Naive thymus-derived CD4-positive, alpha-beta T cell (primary cell): ENCODE data around the gene POLRMT. TPM values are rescaled to one million over a fixed set of nuclear protein-coding genes. Genes with fewer than 3 reads are reported as not detected.

Experiments
- ATAC-seq: fragments of 150-1000 bp; cut with Tn5 transposase; 2 replicates; pipeline ENCODE4 v1.10.0; 2021; ENCODE audit warnings: mild to moderate bottlenecking, moderate library complexity
- CTCF ChIA-PET: fragments of 350-600 bp; sonication (Branson Sonifier 250); formaldehyde crosslinking; loops from one replicate; lab custom pipeline; 2021; ENCODE audit warnings: antibody characterized with exemption; lab: Charles Lee
- POLR2A ChIA-PET: fragments of 350-600 bp; sonication (Branson Sonifier 250); formaldehyde crosslinking; loops from one replicate; lab custom pipeline; 2021; ENCODE audit warnings: antibody characterized with exemption, inconsistent platforms; lab: Charles Lee
- DNase-seq, 9 donors: peaks; one replicate each; pipeline versions ENCODE4 v3.0.0 to v3.0.0-alpha.2; 2020 to 2022; ENCODE audit warnings: mixed read lengths in 1 of 9
- H3K27ac ChIP-seq: one replicate; pipeline ENCODE4 v1.7.0; 2013; ENCODE audit warnings: mild to moderate bottlenecking, low read depth, low read length, moderate library complexity
- H3K27me3 ChIP-seq, 2 donors: one replicate each; pipeline ENCODE4 v1.7.0; 2013; ENCODE audit warnings: low read length in 2 of 2, mild to moderate bottlenecking in 2 of 2, moderate library complexity in 2 of 2; ENCODE audit not compliant: control insufficient read depth in 2 of 2, insufficient read depth in 2 of 2
- H3K36me3 ChIP-seq, 3 experiments: 1 replicate in 2 of 3; 2 replicates in 1 of 3; pipeline ENCODE4 v1.7.0; 2013; ENCODE audit warnings: low read length in 3 of 3, mild to moderate bottlenecking in 3 of 3, moderate library complexity in 1 of 3; ENCODE audit not compliant: insufficient read depth in 3 of 3, control insufficient read depth in 2 of 3
- H3K4me1 ChIP-seq, 2 donors: one replicate each; pipeline ENCODE4 v1.7.0; 2013; ENCODE audit warnings: low read length in 2 of 2, mild to moderate bottlenecking in 2 of 2, moderate library complexity in 1 of 2; ENCODE audit not compliant: control insufficient read depth in 2 of 2, insufficient read depth in 2 of 2
- H3K4me3 ChIP-seq: 2 replicates; pipeline ENCODE4 v1.7.0; 2013; ENCODE audit warnings: mild to moderate bottlenecking, low read length
- H3K9me3 ChIP-seq, 3 experiments: 1 replicate in 2 of 3; 2 replicates in 1 of 3; pipeline ENCODE4 v1.7.0; 2013; ENCODE audit warnings: low read length in 3 of 3; ENCODE audit not compliant: control insufficient read depth in 2 of 3
- H3K27ac Mint-ChIP-seq, 9 donors: one replicate each; pipeline ENCODE4 v1.8.0; 2020 to 2022; ENCODE audit warnings: mixed read lengths in 9 of 9, mild to moderate bottlenecking in 8 of 9, moderate library complexity in 5 of 9, inconsistent platforms in 2 of 9
- H3K27me3 Mint-ChIP-seq, 5 donors: one replicate each; pipeline ENCODE4 v1.8.0; 2021 to 2022; ENCODE audit warnings: mixed read lengths in 5 of 5, mild to moderate bottlenecking in 1 of 5
- H3K36me3 Mint-ChIP-seq, 5 donors: one replicate each; pipeline ENCODE4 v1.8.0; 2020 to 2022; ENCODE audit warnings: mixed read lengths in 5 of 5, mild to moderate bottlenecking in 3 of 5, inconsistent platforms in 1 of 5
- H3K4me1 Mint-ChIP-seq, 7 donors: one replicate each; pipeline ENCODE4 v1.8.0; 2020 to 2022; ENCODE audit warnings: mixed read lengths in 7 of 7, mild to moderate bottlenecking in 3 of 7, inconsistent platforms in 1 of 7
- H3K4me3 Mint-ChIP-seq, 10 donors: one replicate each; pipeline ENCODE4 v1.8.0; 2020 to 2022; ENCODE audit warnings: mild to moderate bottlenecking in 10 of 10, mixed read lengths in 10 of 10, moderate library complexity in 6 of 10, inconsistent platforms in 2 of 10
- H3K9me3 Mint-ChIP-seq, 11 donors: one replicate each; pipeline ENCODE4 v1.8.0; 2020 to 2022; ENCODE audit warnings: mixed read lengths in 11 of 11, mild to moderate bottlenecking in 4 of 11, inconsistent platforms in 1 of 11, moderate library complexity in 1 of 11
- intact Hi-C, 2 donors: fragments of 100-400 bp; cut with micrococcal nuclease; formaldehyde crosslinking; loops; one replicate each; pipeline ENCODE4 v1.15.1; 2023
- polyA plus RNA-seq, 2 donors: library from polyadenylated mRNA; unstranded; fragments of 300-500 nt; fragmentation: Illumina TruSeq; gene quantifications; one replicate each; pipeline ENCODE4 v1.2.3, GENCODE V29; 2021
- total RNA-seq, 6 experiments: library from RNA in 5 of 6; stranded (reverse) in 5 of 6; gene quantifications; 1 replicate in 5 of 6; 2 replicates in 1 of 6; pipeline ENCODE4 v1.2.3 and lab custom pipeline; 2021 to 2026

Gene POLRMT
- total and polyA plus RNA-seq, 7 experiments from 2014 or later, result 37.4 to 105 (median 67.9) TPM

DNA sequence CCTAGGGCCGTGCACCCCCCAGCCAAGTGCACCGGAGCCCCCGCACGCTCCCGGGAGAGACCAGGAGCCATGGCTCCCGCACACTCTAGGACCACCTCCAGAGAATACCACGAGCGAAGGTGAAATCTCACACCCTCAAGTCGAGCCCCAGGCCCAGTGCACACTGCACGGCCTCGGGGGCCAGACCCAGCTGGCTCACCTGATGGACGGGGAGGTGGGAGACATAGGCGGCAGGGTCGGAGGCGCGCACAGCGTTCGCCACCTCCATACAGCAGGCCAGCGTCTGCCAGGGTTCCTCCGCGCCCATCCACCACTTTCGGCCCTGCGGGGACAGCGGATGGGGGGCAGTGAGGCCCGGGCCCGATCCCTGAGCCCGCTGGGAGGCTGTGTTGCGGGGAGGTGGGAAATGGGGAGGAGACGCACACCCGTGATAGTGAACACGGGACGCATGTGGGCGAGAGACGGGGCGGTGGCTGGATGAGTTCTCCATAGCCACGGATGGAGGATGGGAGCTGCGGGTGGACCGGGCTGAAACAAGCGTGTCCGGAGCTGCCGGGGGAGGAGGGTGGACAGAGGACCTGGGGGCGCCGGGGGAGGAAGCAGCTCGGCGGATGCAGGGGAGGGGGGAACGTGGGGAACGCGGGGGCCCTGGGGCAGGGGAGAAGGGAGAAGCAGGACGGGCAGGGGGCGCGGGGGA, 13.0 kb downstream of the POLRMT start:
- Mint-ChIP-seq H3K27me3 (no peaks in the 10 kb centered on the region), H3K9me3 (no peaks in the 10 kb centered on the region), H3K27ac (no peak overlapping the region), H3K36me3 (peaks cover 4 to 19% (median 4%) of the 10 kb centered on the region in 5 donors), H3K4me3 (no peak overlapping the region), H3K4me1 (peaks cover 0 to 5% (median 3%) of the 10 kb centered on the region in 7 donors)
- Histone ChIP-seq H3K27ac (no peak overlapping the region), H3K4me3 (no peak overlapping the region), H3K4me1 (no peaks in the 10 kb centered on the region), H3K27me3 (no peaks in the 10 kb centered on the region), H3K36me3 (peaks cover 0 to 76% (median 0%) of the 10 kb centered on the region in 3 experiments), H3K9me3 (no peaks in the 10 kb centered on the region)
- ChIA-PET POLR2A (no interaction called here), CTCF (no interaction called here)
- intact Hi-C loops, result no loop called here
- no peak for ATAC-seq
- no peak for DNase-seq

DNA sequence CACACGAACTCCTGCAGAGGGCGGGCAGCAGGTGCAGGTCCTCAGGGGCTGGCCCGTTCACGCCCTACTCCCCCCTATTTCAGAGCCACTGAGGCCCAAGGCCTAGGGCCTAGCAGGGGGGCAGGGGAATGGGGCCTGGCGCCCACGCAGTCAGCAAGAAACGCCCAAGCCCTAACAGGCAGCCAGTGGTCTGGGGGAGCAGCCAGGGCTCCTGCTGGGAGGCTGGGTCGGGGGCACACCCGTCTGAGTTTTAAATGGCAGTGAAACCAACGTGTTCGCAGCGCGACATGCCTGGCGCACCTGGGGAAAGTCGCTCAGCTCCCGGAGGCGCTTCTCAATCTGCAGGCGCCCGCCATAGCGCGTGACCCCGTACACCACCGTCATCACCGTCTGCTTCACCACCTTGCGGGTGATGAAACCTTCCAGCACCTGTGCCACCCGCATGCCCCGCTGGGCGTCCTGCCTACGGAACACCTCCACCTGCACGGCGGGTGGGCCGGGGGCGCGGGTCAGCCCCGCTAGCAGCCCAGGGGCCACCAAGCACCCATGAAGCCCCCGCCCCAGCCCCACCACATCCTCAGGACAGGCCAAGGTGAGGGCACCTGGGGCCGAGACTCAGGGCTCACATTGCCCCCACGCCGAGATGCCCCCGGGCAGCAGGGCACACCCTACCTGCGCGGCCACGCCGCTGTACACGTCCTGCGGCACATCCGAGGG, 13.9 kb downstream of the POLRMT start:
- no peak overlapping the region for H3K4me3 ChIP-seq
- no peaks in the 10 kb centered on the region for H3K27me3 ChIP-seq
- POLR2A ChIA-PET, result no interaction called here
- H3K27ac Mint-ChIP-seq, result no peak overlapping the region
- CTCF ChIA-PET, result no interaction called here
- no peak for ATAC-seq
- no peak overlapping the region for H3K27ac ChIP-seq
- H3K36me3 ChIP-seq, result peaks cover 0 to 71% (median 0%) of the 10 kb centered on the region in 3 experiments
- no peak overlapping the region for H3K4me3 Mint-ChIP-seq
- H3K4me1 Mint-ChIP-seq, result peaks cover 0 to 5% (median 3%) of the 10 kb centered on the region in 7 donors
- no peaks in the 10 kb centered on the region for H3K27me3 Mint-ChIP-seq
- no peak for DNase-seq
- intact Hi-C loops, result no loop called here
- peaks cover 3 to 18% (median 4%) of the 10 kb centered on the region in 5 donors for H3K36me3 Mint-ChIP-seq
- H3K9me3 Mint-ChIP-seq, result no peaks in the 10 kb centered on the region
- no peaks in the 10 kb centered on the region for H3K9me3 ChIP-seq
- no peaks in the 10 kb centered on the region for H3K4me1 ChIP-seq

DNA sequence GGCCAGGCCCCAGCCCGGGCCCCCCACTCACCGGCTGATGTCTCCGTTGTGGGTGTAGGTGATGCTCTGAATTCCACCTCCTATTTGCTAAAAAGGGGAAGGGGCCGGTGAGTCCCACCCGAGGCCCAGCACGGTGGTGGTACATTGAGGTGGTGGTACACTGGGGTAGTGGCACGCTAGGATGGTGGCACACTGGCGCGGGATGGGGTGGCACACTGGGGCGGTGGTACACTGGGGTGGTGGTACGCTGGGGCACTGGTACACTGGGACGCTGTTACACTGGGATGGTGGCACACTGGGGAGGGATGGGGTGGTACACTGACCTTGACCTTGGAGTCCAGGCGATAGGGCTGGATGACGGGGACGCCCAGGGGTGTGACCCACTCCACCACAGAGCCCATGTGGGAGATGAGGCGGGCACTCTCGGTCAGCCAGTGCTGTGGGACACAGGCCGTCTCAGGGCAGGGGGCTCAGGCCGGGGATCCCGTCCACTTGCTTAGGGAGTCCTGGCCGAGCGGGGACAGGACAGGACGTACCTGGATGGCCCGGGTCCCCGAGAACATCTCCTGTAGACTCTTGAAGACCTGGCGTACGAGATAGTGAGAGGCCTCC, 14.6 kb downstream of the POLRMT start:
- Histone ChIP-seq H3K36me3 (peaks cover 0 to 64% (median 0%) of the 10 kb centered on the region in 3 experiments), H3K27ac (no peak overlapping the region), H3K4me1 (no peaks in the 10 kb centered on the region), H3K4me3 (no peak overlapping the region), H3K27me3 (no peaks in the 10 kb centered on the region), H3K9me3 (no peaks in the 10 kb centered on the region)
- Mint-ChIP-seq H3K27me3 (no peaks in the 10 kb centered on the region), H3K9me3 (no peaks in the 10 kb centered on the region), H3K27ac (no peak overlapping the region), H3K4me1 (peaks cover 0 to 5% (median 3%) of the 10 kb centered on the region in 7 donors), H3K4me3 (no peak overlapping the region), H3K36me3 (peaks cover 3 to 19% (median 4%) of the 10 kb centered on the region in 5 donors)
- CTCF ChIA-PET, result no interaction called here
- POLR2A ChIA-PET, result no interaction called here
- ATAC-seq, result peak; percentile 21
- no peak for DNase-seq
- intact Hi-C loops, result no loop called here

DNA sequence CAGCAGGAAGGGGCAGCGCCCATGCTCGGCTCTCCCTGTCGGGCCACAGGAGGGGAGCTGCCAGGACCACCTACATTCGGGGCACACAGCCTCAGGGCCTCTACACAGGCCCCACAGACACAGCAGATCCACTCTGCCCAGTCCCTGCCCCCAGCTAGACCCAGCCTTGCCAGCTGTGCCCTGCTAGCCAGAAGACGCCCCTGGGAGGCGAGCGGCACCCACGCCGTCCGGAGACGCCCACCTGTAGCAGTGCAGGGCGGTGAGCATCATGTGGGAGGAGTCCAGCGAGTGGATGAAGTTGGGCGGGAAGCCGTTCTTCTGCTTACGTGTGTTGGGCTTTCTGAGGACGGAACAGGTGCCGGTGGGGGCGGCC, 15.1 kb downstream of the POLRMT start:
- Mint-ChIP-seq H3K36me3 (peaks cover 3 to 17% (median 4%) of the 10 kb centered on the region in 5 donors), H3K9me3 (no peaks in the 10 kb centered on the region), H3K4me1 (peaks cover 0 to 5% (median 3%) of the 10 kb centered on the region in 7 donors), H3K4me3 (no peak overlapping the region), H3K27me3 (no peaks in the 10 kb centered on the region), H3K27ac (no peak overlapping the region)
- no peak for DNase-seq
- intact Hi-C loops, result no loop called here
- Histone ChIP-seq H3K4me1 (no peaks in the 10 kb centered on the region), H3K27ac (no peak overlapping the region), H3K4me3 (no peak overlapping the region), H3K27me3 (no peaks in the 10 kb centered on the region), H3K36me3 (peaks cover 0 to 59% (median 0%) of the 10 kb centered on the region in 3 experiments), H3K9me3 (no peaks in the 10 kb centered on the region)
- ChIA-PET POLR2A (no interaction called here), CTCF (no interaction called here)
- no peak for ATAC-seq

DNA sequence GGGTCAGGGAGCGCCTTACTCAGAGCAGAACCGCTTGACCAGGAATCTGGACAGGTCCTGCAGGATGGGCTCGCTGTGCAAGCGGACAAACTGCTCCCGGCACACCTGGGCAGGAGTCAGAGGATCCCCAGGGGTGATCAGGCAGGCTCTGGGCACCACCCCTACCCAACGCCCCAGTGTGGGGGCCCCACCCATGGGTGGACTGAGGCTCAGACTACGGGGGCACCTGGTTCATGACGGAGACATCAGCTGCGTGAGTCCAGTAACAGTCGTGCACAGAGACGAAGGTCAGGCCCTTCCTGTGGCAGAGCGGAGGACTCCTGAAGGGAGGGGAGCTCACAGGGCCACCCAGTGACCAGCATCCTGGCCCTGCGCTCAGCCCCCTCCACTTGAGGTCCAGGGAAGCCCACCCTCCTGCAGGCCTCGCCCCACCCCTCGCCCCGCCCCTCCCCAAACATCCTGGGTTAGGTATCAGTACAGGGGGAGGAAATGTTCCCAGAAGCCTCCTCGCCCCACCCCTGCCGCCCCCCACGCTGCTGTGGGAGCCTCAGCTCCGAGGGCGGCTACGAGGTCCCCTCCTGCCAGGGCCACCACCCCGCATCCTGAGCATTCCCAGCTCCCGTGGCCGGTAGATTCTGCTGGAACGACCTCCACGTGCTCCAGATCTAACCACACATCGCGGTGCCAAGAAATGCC, 15.6 kb downstream of the POLRMT start:
- H3K9me3 ChIP-seq, result no peaks in the 10 kb centered on the region

DNA sequence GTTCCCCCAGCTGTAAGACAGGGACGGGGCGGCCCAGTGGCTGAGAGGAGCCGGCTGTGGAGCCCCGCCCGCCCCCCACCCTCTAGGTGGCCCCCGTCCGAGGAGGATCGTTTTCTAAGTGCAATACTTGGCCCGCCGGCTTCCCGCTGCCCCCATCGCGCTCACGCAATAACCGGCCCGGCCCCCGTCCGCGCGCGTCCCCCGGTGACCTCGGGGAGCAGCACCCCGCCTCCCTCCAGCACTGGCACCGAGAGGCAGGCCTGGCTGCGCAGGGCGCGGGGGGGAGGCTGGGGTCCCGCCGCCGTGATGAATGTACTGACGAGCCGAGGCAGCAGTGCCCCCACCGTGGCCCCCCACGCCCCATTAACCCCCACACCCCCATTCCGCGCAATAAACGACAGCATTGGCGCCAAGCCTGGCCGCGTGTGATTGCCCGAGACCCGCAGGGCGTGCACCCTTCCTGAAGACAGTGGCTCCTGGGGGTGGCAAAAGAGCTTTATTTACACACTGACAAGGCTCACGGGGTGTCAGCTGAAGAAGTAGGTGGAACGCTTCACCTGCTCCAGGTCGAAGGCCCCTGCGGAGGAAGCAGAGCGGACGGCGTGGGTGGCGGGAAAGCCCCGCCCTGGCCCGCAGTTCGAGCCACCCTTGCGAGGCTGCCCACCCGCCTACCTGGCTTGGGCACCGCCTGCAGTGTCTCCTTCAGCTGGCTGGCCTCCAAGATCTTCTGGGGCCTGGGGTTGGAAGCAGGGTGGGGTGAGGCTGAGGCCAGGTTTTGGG, 16.4 kb downstream of the POLRMT start:
- DNase-seq (no peak), ATAC-seq (no peak)
- Histone ChIP-seq H3K27ac (no peak overlapping the region), H3K27me3 (no peaks in the 10 kb centered on the region), H3K36me3 (peaks cover 0 to 46% (median 0%) of the 10 kb centered on the region in 3 experiments), H3K4me3 (no peak overlapping the region), H3K9me3 (no peaks in the 10 kb centered on the region), H3K4me1 (no peaks in the 10 kb centered on the region)
- Mint-ChIP-seq H3K36me3 (peaks cover 3 to 17% (median 4%) of the 10 kb centered on the region in 5 donors), H3K27me3 (no peaks in the 10 kb centered on the region), H3K4me1 (peaks cover 0 to 9% (median 3%) of the 10 kb centered on the region in 7 donors), H3K27ac (no peak overlapping the region), H3K4me3 (no peak overlapping the region), H3K9me3 (no peaks in the 10 kb centered on the region)
- intact Hi-C loops, result no loop called here
- CTCF ChIA-PET, result interaction anchor here (0.8 kb wide), 1 partner anchor 33 kb away, joined by 3 read pairs; no protein-coding TSS in a partner anchor
- POLR2A ChIA-PET, result no interaction called here

More for the DNA sequence above, 15.6 kb downstream of the POLRMT start:
- intact Hi-C loops, result no loop called here
- H3K4me3 Mint-ChIP-seq, result no peak overlapping the region
- no peaks in the 10 kb centered on the region for H3K9me3 Mint-ChIP-seq
- peaks cover 0 to 5% (median 3%) of the 10 kb centered on the region in 7 donors for H3K4me1 Mint-ChIP-seq
- Histone ChIP-seq H3K27me3 (no peaks in the 10 kb centered on the region), H3K27ac (no peak overlapping the region), H3K36me3 (peaks cover 0 to 54% (median 0%) of the 10 kb centered on the region in 3 experiments), H3K4me3 (no peak overlapping the region), H3K4me1 (no peaks in the 10 kb centered on the region)
- CTCF ChIA-PET, result interaction anchor here (0.8 kb wide), 1 partner anchor 34 kb away, joined by 3 read pairs; no protein-coding TSS in a partner anchor
- no peak overlapping the region for H3K27ac Mint-ChIP-seq
- H3K36me3 Mint-ChIP-seq, result peaks cover 3 to 17% (median 4%) of the 10 kb centered on the region in 5 donors
- POLR2A ChIA-PET, result no interaction called here
- no peaks in the 10 kb centered on the region for H3K27me3 Mint-ChIP-seq
- ATAC-seq (no peak), DNase-seq (no peak)
